Mammary epithelial cell (primary cell): ENCODE measurements around the gene ITM2C.

Source experiments
- CTCF ChIP-seq, 2 donors: IDR thresholded peaks in 1 of 2; conservative IDR thresholded peaks in 1 of 2; 2 replicates each; pipeline ENCODE4 v1.5.1; 2011 to 2012; ENCODE audit warnings: inconsistent platforms in 2 of 2, low read length in 2 of 2, mild to moderate bottlenecking in 2 of 2, control low read depth in 1 of 2, low read depth in 1 of 2; ENCODE audit not compliant: insufficient read depth in 1 of 2; ENCODE audit errors: extremely low read depth in 1 of 2
- EZH2 ChIP-seq: IDR thresholded peaks from 2 replicates; pipeline ENCODE4 v1.6.1; 2012; ENCODE audit warnings: low read length, inconsistent platforms, borderline replicate concordance

DNA sequence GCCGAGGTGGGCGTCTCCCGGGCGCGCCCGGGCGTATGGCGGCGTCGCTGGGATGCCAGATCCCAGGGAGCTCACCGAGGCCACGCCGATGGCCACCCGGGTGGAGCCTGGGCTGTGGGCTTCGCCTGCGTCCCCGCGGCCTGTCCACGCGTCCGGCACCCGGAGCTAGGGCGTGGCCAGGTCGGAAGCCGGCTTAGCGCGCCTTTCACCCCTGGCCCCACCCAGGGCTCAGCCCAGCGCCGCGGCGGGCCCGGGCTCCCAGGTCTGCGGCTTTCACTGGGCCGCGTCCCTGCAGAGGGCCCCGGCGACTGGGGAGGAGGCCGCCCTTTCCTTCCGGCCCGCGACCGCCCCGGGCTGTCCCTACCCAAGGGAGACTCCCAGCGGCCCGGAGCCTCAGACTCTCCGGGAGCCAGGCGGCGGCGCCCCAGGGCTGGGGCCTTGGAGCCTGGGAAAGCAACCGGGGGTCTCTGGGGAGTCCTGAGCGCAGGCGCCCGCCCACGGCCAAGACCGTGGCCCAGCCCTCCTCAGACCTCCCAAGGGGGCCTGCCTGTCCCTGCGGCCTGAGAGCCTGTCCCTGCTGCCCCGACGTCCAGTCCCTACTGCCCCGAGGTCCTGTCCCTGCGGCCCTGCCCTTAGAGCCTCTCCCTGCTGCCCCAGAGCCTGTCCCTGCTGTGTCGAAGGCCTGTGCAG, 36.3 kb upstream of the ITM2C start:
- TF ChIP-seq CTCF (conservative IDR thresholded peaks at IDR 0.05 in 1 of 2, IDR thresholded peaks at IDR 0.05 in 1 of 2; ENCODE audit: extremely low read depth in 1 of 2, insufficient read depth in 1 of 2, low read depth in 1 of 2, low read length in 2 of 2) (no peak), EZH2 (no peak)
